ENCODE data around the gene ACOX2.

DNA sequence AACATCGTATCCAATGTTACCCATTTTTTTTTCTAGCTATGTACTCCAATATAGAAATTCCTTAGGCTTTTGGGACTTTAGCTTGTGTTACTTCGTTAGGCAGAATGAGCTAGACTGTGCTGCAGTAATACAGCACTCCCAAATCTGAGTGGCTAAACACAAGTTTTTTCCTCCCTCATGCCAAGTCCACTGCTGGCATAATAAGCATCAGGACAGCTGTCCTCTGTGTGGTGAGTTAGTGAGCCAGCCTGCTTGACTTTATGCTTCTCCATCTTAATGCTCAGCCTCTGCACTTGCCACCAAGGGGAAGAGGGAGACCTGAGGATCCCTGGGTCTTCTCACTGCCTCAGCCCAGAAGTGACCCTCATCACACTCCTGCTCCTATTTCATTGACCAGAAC, 18.2 kb upstream of the ACOX2 start:
- no peak for TF ChIP-seq OSR1 (CRISPR knock-in tag; IDR thresholded peaks at IDR 0.05)
- TF ChIP-seq, protein P1, sequence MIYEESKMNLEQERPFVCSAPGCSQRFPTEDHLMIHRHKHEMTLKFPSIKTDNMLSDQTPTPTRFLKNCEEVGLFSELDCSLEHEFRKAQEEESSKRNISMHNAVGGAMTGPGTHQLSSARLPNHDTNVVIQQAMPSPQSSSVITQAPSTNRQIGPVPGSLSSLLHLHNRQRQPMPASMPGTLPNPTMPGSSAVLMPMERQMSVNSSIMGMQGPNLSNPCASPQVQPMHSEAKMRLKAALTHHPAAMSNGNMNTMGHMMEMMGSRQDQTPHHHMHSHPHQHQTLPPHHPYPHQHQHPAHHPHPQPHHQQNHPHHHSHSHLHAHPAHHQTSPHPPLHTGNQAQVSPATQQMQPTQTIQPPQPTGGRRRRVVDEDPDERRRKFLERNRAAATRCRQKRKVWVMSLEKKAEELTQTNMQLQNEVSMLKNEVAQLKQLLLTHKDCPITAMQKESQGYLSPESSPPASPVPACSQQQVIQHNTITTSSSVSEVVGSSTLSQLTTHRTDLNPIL (CRISPR knock-in tag; IDR thresholded peaks at IDR 0.05; ENCODE audit: low read depth): no peak
- TF ChIP-seq ZFP30 (CRISPR knock-in tag; IDR thresholded peaks at IDR 0.05): no peak
- TF ChIP-seq, protein P2, sequence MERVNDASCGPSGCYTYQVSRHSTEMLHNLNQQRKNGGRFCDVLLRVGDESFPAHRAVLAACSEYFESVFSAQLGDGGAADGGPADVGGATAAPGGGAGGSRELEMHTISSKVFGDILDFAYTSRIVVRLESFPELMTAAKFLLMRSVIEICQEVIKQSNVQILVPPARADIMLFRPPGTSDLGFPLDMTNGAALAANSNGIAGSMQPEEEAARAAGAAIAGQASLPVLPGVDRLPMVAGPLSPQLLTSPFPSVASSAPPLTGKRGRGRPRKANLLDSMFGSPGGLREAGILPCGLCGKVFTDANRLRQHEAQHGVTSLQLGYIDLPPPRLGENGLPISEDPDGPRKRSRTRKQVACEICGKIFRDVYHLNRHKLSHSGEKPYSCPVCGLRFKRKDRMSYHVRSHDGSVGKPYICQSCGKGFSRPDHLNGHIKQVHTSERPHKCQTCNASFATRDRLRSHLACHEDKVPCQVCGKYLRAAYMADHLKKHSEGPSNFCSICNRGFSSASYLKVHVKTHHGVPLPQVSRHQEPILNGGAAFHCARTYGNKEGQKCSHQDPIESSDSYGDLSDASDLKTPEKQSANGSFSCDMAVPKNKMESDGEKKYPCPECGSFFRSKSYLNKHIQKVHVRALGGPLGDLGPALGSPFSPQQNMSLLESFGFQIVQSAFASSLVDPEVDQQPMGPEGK (CRISPR knock-in tag; IDR thresholded peaks at IDR 0.05; ENCODE audit: borderline replicate concordance): no peak
- no peak for TF ChIP-seq ZNF565 (CRISPR knock-in tag; conservative IDR thresholded peaks at IDR 0.05; ENCODE audit: low read depth)
- no peak for TF ChIP-seq ZC3H10 (CRISPR knock-in tag; IDR thresholded peaks at IDR 0.05)

Measured in SK-N-SH treated with all-trans-retinoic acid at 6 μM for 48 hours (cell line).